ENCODE measurements around the gene LRRC32.

LRRC32 gene

GRCh38 chr11:76678321-76678720 lies 7.8 kb upstream of the LRRC32 start:
- no peak overlapping the region for H3K4me3 ChIP-seq (ENCODE audit: severe bottlenecking)
- H3K9me3 ChIP-seq (ENCODE audit: severe bottlenecking) = no peaks in the 10 kb centered on the region
- no peak for TF ChIP-seq CTCF (IDR thresholded peaks at IDR 0.05; ENCODE audit: poor library complexity, severe bottlenecking)
- H3K27me3 ChIP-seq (ENCODE audit: insufficient read depth, poor library complexity, severe bottlenecking) = no peaks in the 10 kb centered on the region
- no peak overlapping the region for H3K27ac ChIP-seq (ENCODE audit: poor library complexity, severe bottlenecking)
- H3K4me1 ChIP-seq (ENCODE audit: insufficient read depth, poor library complexity, severe bottlenecking) = no peaks in the 10 kb centered on the region
- ATAC-seq (ENCODE audit: low read depth) (no peak), DNase-seq (ENCODE audit: low spot score) (no peak)
- no peaks in the 10 kb centered on the region for H3K36me3 ChIP-seq (ENCODE audit: low read depth)

GRCh38 chr11:76677458-76677765 lies 6.9 kb upstream of the LRRC32 start:
- ATAC-seq (ENCODE audit: low read depth) = no peak
- TF ChIP-seq CTCF (IDR thresholded peaks at IDR 0.05; ENCODE audit: poor library complexity, severe bottlenecking) = no peak
- H3K27me3 ChIP-seq (ENCODE audit: insufficient read depth, poor library complexity, severe bottlenecking) = no peaks in the 10 kb centered on the region
- no peak overlapping the region for H3K4me3 ChIP-seq (ENCODE audit: severe bottlenecking)
- H3K27ac ChIP-seq (ENCODE audit: poor library complexity, severe bottlenecking) = no peak overlapping the region
- no peaks in the 10 kb centered on the region for H3K36me3 ChIP-seq (ENCODE audit: low read depth)
- H3K9me3 ChIP-seq (ENCODE audit: severe bottlenecking) = no peaks in the 10 kb centered on the region
- DNase-seq (ENCODE audit: low spot score) = no peak
- H3K4me1 ChIP-seq (ENCODE audit: insufficient read depth, poor library complexity, severe bottlenecking) = no peaks in the 10 kb centered on the region

GRCh38 chr11:76676636-76677457 lies 6.3 kb upstream of the LRRC32 start:
- Histone ChIP-seq H3K4me1 (ENCODE audit: insufficient read depth, poor library complexity, severe bottlenecking) (no peaks in the 10 kb centered on the region), H3K27me3 (ENCODE audit: insufficient read depth, poor library complexity, severe bottlenecking) (no peaks in the 10 kb centered on the region), H3K4me3 (ENCODE audit: severe bottlenecking) (no peak overlapping the region), H3K9me3 (ENCODE audit: severe bottlenecking) (no peaks in the 10 kb centered on the region), H3K36me3 (ENCODE audit: low read depth) (no peaks in the 10 kb centered on the region), H3K27ac (ENCODE audit: poor library complexity, severe bottlenecking) (no peak overlapping the region)
- ATAC-seq (ENCODE audit: low read depth) (no peak), DNase-seq (ENCODE audit: low spot score) (no peak)
- TF ChIP-seq CTCF (IDR thresholded peaks at IDR 0.05; ENCODE audit: poor library complexity, severe bottlenecking) = no peak

- H3K4me3 ChIP-seq (ENCODE audit: severe bottlenecking) = no peak overlapping the region
- no peak for TF ChIP-seq CTCF (IDR thresholded peaks at IDR 0.05; ENCODE audit: poor library complexity, severe bottlenecking)
Observed at GRCh38 chr11:76674517-76675400, 4.2 kb upstream of the LRRC32 start.

More at GRCh38 chr11:76674517-76675400, 4.2 kb upstream of the LRRC32 start:
- no peaks in the 10 kb centered on the region for H3K4me1 ChIP-seq (ENCODE audit: insufficient read depth, poor library complexity, severe bottlenecking)
- no peaks in the 10 kb centered on the region for H3K9me3 ChIP-seq (ENCODE audit: severe bottlenecking)
- H3K27me3 ChIP-seq (ENCODE audit: insufficient read depth, poor library complexity, severe bottlenecking) = peaks cover 16% of the 10 kb centered on the region
- no peak for ATAC-seq (ENCODE audit: low read depth)
- H3K27ac ChIP-seq (ENCODE audit: poor library complexity, severe bottlenecking) = no peak overlapping the region
- no peaks in the 10 kb centered on the region for H3K36me3 ChIP-seq (ENCODE audit: low read depth)
- no peak for DNase-seq (ENCODE audit: low spot score)

Data from RWPE2 (cell line).